Naive thymus-derived CD8-positive, alpha-beta T cell (primary cell): ENCODE measurements around the gene SGCD. TPM values are rescaled to one million over a fixed set of nuclear protein-coding genes. Genes with fewer than 3 reads are reported as not detected.

Experiments used
- ATAC-seq, 2 donors: fragments of 150-1000 bp; cut with Tn5 transposase in 1 of 2; sonication (Bioruptor Pico), chemical (Tn5 transposase) in 1 of 2; 1 replicate in 1 of 2; 2 replicates in 1 of 2; pipeline ENCODE4 v1.10.0; 2021; ENCODE audit warnings: mild to moderate bottlenecking in 2 of 2, moderate library complexity in 2 of 2
- POLR2A ChIA-PET: fragments of 350-600 bp; sonication (Branson Sonifier 250); formaldehyde crosslinking; loops from one replicate; lab custom pipeline; 2021; ENCODE audit warnings: antibody characterized with exemption; lab: Charles Lee
- DNase-seq, 10 donors: peaks; one replicate each; pipeline versions ENCODE4 v3.0.0 to v3.0.0-alpha.2; 2020 to 2022
- H3K27ac Mint-ChIP-seq, 10 donors: one replicate each; pipeline ENCODE4 v1.8.0; 2020 to 2022; ENCODE audit warnings: mild to moderate bottlenecking in 10 of 10, mixed read lengths in 10 of 10, moderate library complexity in 4 of 10, inconsistent platforms in 1 of 10
- H3K27me3 Mint-ChIP-seq, 5 donors: one replicate each; pipeline ENCODE4 v1.8.0; 2021 to 2022; ENCODE audit warnings: mixed read lengths in 5 of 5
- H3K36me3 Mint-ChIP-seq, 3 donors: one replicate each; pipeline ENCODE4 v1.8.0; 2020 to 2022; ENCODE audit warnings: mixed read lengths in 3 of 3, mild to moderate bottlenecking in 2 of 3, inconsistent platforms in 1 of 3
- H3K4me1 Mint-ChIP-seq, 4 donors: one replicate each; pipeline ENCODE4 v1.8.0; 2021 to 2022; ENCODE audit warnings: mixed read lengths in 4 of 4
- H3K4me3 Mint-ChIP-seq, 10 donors: one replicate each; pipeline ENCODE4 v1.8.0; 2020 to 2022; ENCODE audit warnings: mild to moderate bottlenecking in 10 of 10, mixed read lengths in 10 of 10, moderate library complexity in 6 of 10, inconsistent platforms in 1 of 10
- H3K9me3 Mint-ChIP-seq, 9 donors: one replicate each; pipeline ENCODE4 v1.8.0; 2020 to 2022; ENCODE audit warnings: mixed read lengths in 9 of 9, mild to moderate bottlenecking in 3 of 9, inconsistent platforms in 1 of 9, moderate library complexity in 1 of 9
- polyA plus RNA-seq, 3 donors: library from polyadenylated mRNA; unstranded; fragments of 300-500 nt; fragmentation: Illumina TruSeq; gene quantifications; one replicate each; pipeline ENCODE4 v1.2.3, GENCODE V29; 2021
- total RNA-seq, 8 experiments: library from RNA in 2 of 8; stranded (reverse) in 2 of 8; gene quantifications; one replicate each; pipeline ENCODE4 v1.2.3 and lab custom pipeline; 2021 to 2026

SGCD gene
- total and polyA plus RNA-seq, 5 experiments from 2014 or later = 0.18 to 2.0 TPM; not detected in 3

- no peaks in the 10 kb centered on the region for H3K4me1 Mint-ChIP-seq
- no peak for DNase-seq
- ATAC-seq = no peak
- no peak overlapping the region for H3K27ac Mint-ChIP-seq
- H3K27me3 Mint-ChIP-seq = peaks cover 4 to 23% (median 9%) of the 10 kb centered on the region in 5 donors
- no peak overlapping the region for H3K4me3 Mint-ChIP-seq
- peaks cover 0 to 2% (median 0%) of the 10 kb centered on the region in 9 donors for H3K9me3 Mint-ChIP-seq
- POLR2A ChIA-PET = no interaction called here
- no peaks in the 10 kb centered on the region for H3K36me3 Mint-ChIP-seq
These were observed 85.0 kb downstream of the SGCD start for GRCh38 chr5:156411957-156412356.

GRCh38 chr5:156414391-156414790 is 87.4 kb downstream of the SGCD start:
- POLR2A ChIA-PET = no interaction called here
- ATAC-seq = no peak

GRCh38 chr5:156419661-156420060 is 92.7 kb downstream of the SGCD start:
- no peaks in the 10 kb centered on the region for H3K4me1 Mint-ChIP-seq
- no peaks in the 10 kb centered on the region for H3K9me3 Mint-ChIP-seq
- ATAC-seq (no peak), DNase-seq (no peak)
- H3K27me3 Mint-ChIP-seq = peaks cover 0 to 3% (median 2%) of the 10 kb centered on the region in 5 donors
- H3K4me3 Mint-ChIP-seq = no peak overlapping the region
- no peak overlapping the region for H3K27ac Mint-ChIP-seq
- POLR2A ChIA-PET = no interaction called here
- no peaks in the 10 kb centered on the region for H3K36me3 Mint-ChIP-seq

More at GRCh38 chr5:156414391-156414790, 87.4 kb downstream of the SGCD start:
- DNase-seq = no peak
- Mint-ChIP-seq H3K36me3 (no peaks in the 10 kb centered on the region), H3K27ac (no peak overlapping the region), H3K9me3 (no peaks in the 10 kb centered on the region), H3K4me1 (no peaks in the 10 kb centered on the region), H3K4me3 (no peak overlapping the region), H3K27me3 (peaks cover 2 to 11% (median 6%) of the 10 kb centered on the region in 5 donors)

GRCh38 chr5:156420665-156421064 is 93.7 kb downstream of the SGCD start:
- DNase-seq = no peak
- no peaks in the 10 kb centered on the region for H3K36me3 Mint-ChIP-seq
- no peaks in the 10 kb centered on the region for H3K9me3 Mint-ChIP-seq
- peaks cover 0 to 3% (median 2%) of the 10 kb centered on the region in 5 donors for H3K27me3 Mint-ChIP-seq
- POLR2A ChIA-PET = no interaction called here
- no peaks in the 10 kb centered on the region for H3K4me1 Mint-ChIP-seq
- no peak overlapping the region for H3K27ac Mint-ChIP-seq
- ATAC-seq = no peak
- H3K4me3 Mint-ChIP-seq = no peak overlapping the region

GRCh38 chr5:156421798-156422197 is 94.8 kb downstream of the SGCD start:
- Mint-ChIP-seq H3K27me3 (peaks cover 0 to 3% (median 2%) of the 10 kb centered on the region in 5 donors), H3K4me3 (no peak overlapping the region), H3K27ac (no peak overlapping the region), H3K36me3 (no peaks in the 10 kb centered on the region), H3K9me3 (no peaks in the 10 kb centered on the region), H3K4me1 (no peaks in the 10 kb centered on the region)
- DNase-seq = no peak
- POLR2A ChIA-PET = no interaction called here
- no peak for ATAC-seq

GRCh38 chr5:156423597-156423996 is 96.6 kb downstream of the SGCD start:
- DNase-seq (no peak), ATAC-seq (no peak)
- Mint-ChIP-seq H3K27ac (no peak overlapping the region), H3K27me3 (peaks cover 0 to 4% (median 0%) of the 10 kb centered on the region in 5 donors), H3K4me1 (no peaks in the 10 kb centered on the region), H3K4me3 (no peak overlapping the region), H3K9me3 (peaks cover 0 to 2% (median 0%) of the 10 kb centered on the region in 9 donors), H3K36me3 (no peaks in the 10 kb centered on the region)
- POLR2A ChIA-PET = no interaction called here

GRCh38 chr5:156427315-156427714 is 100.4 kb downstream of the SGCD start:
- Mint-ChIP-seq H3K4me1 (no peaks in the 10 kb centered on the region), H3K27ac (no peak overlapping the region), H3K27me3 (peaks cover 3 to 17% (median 11%) of the 10 kb centered on the region in 5 donors), H3K4me3 (no peak overlapping the region), H3K9me3 (peaks cover 0 to 12% (median 5%) of the 10 kb centered on the region in 9 donors), H3K36me3 (peaks cover 0 to 5% (median 3%) of the 10 kb centered on the region in 3 donors)
- no peak for DNase-seq
- POLR2A ChIA-PET = no interaction called here
- ATAC-seq = no peak

- H3K27ac Mint-ChIP-seq = no peak overlapping the region
- peaks cover 0 to 12% (median 5%) of the 10 kb centered on the region in 9 donors for H3K9me3 Mint-ChIP-seq
- H3K27me3 Mint-ChIP-seq = peaks cover 5 to 40% (median 14%) of the 10 kb centered on the region in 5 donors
- DNase-seq (no peak), ATAC-seq (no peak)
- no peak overlapping the region for H3K4me3 Mint-ChIP-seq
- H3K4me1 Mint-ChIP-seq = no peaks in the 10 kb centered on the region
- peaks cover 0 to 5% (median 3%) of the 10 kb centered on the region in 3 donors for H3K36me3 Mint-ChIP-seq
- POLR2A ChIA-PET = no interaction called here
These were observed 105.2 kb downstream of the SGCD start for GRCh38 chr5:156431956-156432829.

- Mint-ChIP-seq H3K4me3 (no peak overlapping the region), H3K36me3 (peaks cover 0 to 5% (median 3%) of the 10 kb centered on the region in 3 donors), H3K27me3 (peaks cover 5 to 40% (median 14%) of the 10 kb centered on the region in 5 donors), H3K9me3 (peaks cover 0 to 12% (median 5%) of the 10 kb centered on the region in 9 donors), H3K4me1 (no peaks in the 10 kb centered on the region), H3K27ac (no peak overlapping the region)
- DNase-seq (no peak), ATAC-seq (no peak)
- POLR2A ChIA-PET = no interaction called here
These were observed 105.8 kb downstream of the SGCD start for GRCh38 chr5:156432830-156433105.

GRCh38 chr5:156434471-156434870 is 107.5 kb downstream of the SGCD start:
- no peak for DNase-seq
- POLR2A ChIA-PET = no interaction called here
- H3K27ac Mint-ChIP-seq = no peak overlapping the region
- H3K27me3 Mint-ChIP-seq = peaks cover 5 to 40% (median 14%) of the 10 kb centered on the region in 5 donors
- peaks cover 0 to 2% (median 0%) of the 10 kb centered on the region in 4 donors for H3K4me1 Mint-ChIP-seq
- peaks cover 0 to 5% (median 3%) of the 10 kb centered on the region in 3 donors for H3K36me3 Mint-ChIP-seq
- ATAC-seq = no peak
- peaks cover 0 to 12% (median 2%) of the 10 kb centered on the region in 9 donors for H3K9me3 Mint-ChIP-seq
- H3K4me3 Mint-ChIP-seq = no peak overlapping the region

GRCh38 chr5:156435101-156435500 is 108.1 kb downstream of the SGCD start:
- POLR2A ChIA-PET = no interaction called here
- peaks cover 7 to 46% (median 17%) of the 10 kb centered on the region in 5 donors for H3K27me3 Mint-ChIP-seq
- H3K27ac Mint-ChIP-seq = no peak overlapping the region
- no peak overlapping the region for H3K4me3 Mint-ChIP-seq
- H3K36me3 Mint-ChIP-seq = peaks cover 0 to 5% (median 3%) of the 10 kb centered on the region in 3 donors
- DNase-seq (no peak), ATAC-seq (no peak)
- peaks cover 0 to 9% (median 0%) of the 10 kb centered on the region in 9 donors for H3K9me3 Mint-ChIP-seq
- peaks cover 0 to 2% (median 0%) of the 10 kb centered on the region in 4 donors for H3K4me1 Mint-ChIP-seq

GRCh38 chr5:156438076-156438475 is 111.1 kb downstream of the SGCD start:
- no peak for ATAC-seq
- Mint-ChIP-seq H3K36me3 (no peaks in the 10 kb centered on the region), H3K4me1 (peaks cover 0 to 2% (median 0%) of the 10 kb centered on the region in 4 donors), H3K4me3 (no peak overlapping the region), H3K9me3 (peaks cover 0 to 2% (median 0%) of the 10 kb centered on the region in 9 donors), H3K27me3 (peaks cover 6 to 25% (median 8%) of the 10 kb centered on the region in 5 donors), H3K27ac (no peak overlapping the region)
- no peak for DNase-seq
- POLR2A ChIA-PET = no interaction called here

- H3K27ac Mint-ChIP-seq = no peak overlapping the region
- no peaks in the 10 kb centered on the region for H3K4me1 Mint-ChIP-seq
- DNase-seq (no peak), ATAC-seq (no peak)
- POLR2A ChIA-PET = no interaction called here
- H3K4me3 Mint-ChIP-seq = no peak overlapping the region
- no peaks in the 10 kb centered on the region for H3K36me3 Mint-ChIP-seq
- peaks cover 0 to 2% (median 0%) of the 10 kb centered on the region in 9 donors for H3K9me3 Mint-ChIP-seq
- H3K27me3 Mint-ChIP-seq = peaks cover 22 to 63% (median 32%) of the 10 kb centered on the region in 5 donors
These were observed 117.9 kb downstream of the SGCD start for GRCh38 chr5:156444753-156445291.
